Endothelial cell of umbilical vein (primary cell): Measurements from ENCODE around the gene FHIT. TPM values are rescaled to one million over a fixed set of nuclear protein-coding genes. Genes with fewer than 3 reads are reported as not detected.

Experiments used
- BruUV-seq: library from RNA; stranded (reverse); fragments of 400-500 nt; replicated peaks from 2 replicates; lab custom pipeline; 2021; lab: Mats Ljungman, UMichigan
- CTCF ChIA-PET: fragments of 300-600, 350-600 bp; sonication (Branson Sonifier 250); formaldehyde crosslinking; loops from one replicate; lab custom pipeline; 2021; ENCODE audit warnings: antibody characterized with exemption, inconsistent platforms; lab: Charles Lee
- POLR2A ChIA-PET: fragments of 300-600, 350-600 bp; sonication (Branson Sonifier 250); formaldehyde crosslinking; loops from one replicate; lab custom pipeline; 2021; ENCODE audit warnings: antibody characterized with exemption, inconsistent platforms; lab: Charles Lee
- DNase-seq: peaks from one replicate; pipeline ENCODE4 v3.0.0-alpha.2; 2011; ENCODE audit warnings: low read depth, low spot score
- FAIRE-seq: peaks from 2 replicates; lab custom pipeline; 2011; peaks lifted over from hg19 to GRCh38; lab: Jason Lieb, UNC
- H2AFZ ChIP-seq: 2 replicates; pipeline ENCODE4 v1.6.0; 2012; ENCODE audit warnings: low read depth, low read length, control low read depth, inconsistent platforms
- H3K27ac ChIP-seq: 2 replicates; pipeline ENCODE4 v1.5.1; 2011; ENCODE audit warnings: low read depth, mild to moderate bottlenecking, control low read depth, low read length, moderate library complexity; ENCODE audit not compliant: insufficient read depth
- H3K27me3 ChIP-seq, 2 experiments: 2 replicates each; pipeline versions ENCODE4 v1.6.0 to v1.6.1; 2011; ENCODE audit warnings: low read length in 2 of 2, mixed read lengths in 1 of 2; ENCODE audit not compliant: control insufficient read depth in 2 of 2, insufficient read depth in 2 of 2
- H3K36me3 ChIP-seq, 2 experiments: 2 replicates in 1 of 2; 3 replicates in 1 of 2; pipeline ENCODE4 v1.5.1; 2011; ENCODE audit warnings: low read length in 2 of 2, mild to moderate bottlenecking in 1 of 2, moderate library complexity in 1 of 2; ENCODE audit not compliant: control insufficient read depth in 2 of 2, insufficient read depth in 2 of 2; ENCODE audit errors: extremely low read depth in 1 of 2
- H3K4me1 ChIP-seq: 3 replicates; pipeline ENCODE4 v1.5.1; 2011; ENCODE audit warnings: mild to moderate bottlenecking, low read length; ENCODE audit not compliant: control insufficient read depth, insufficient read depth; ENCODE audit errors: extremely low read depth
- H3K4me2 ChIP-seq: 2 replicates; pipeline ENCODE4 v1.6.1; 2011; ENCODE audit warnings: low read length, control low read depth, mixed read lengths; ENCODE audit not compliant: insufficient read depth
- H3K4me3 ChIP-seq, 3 experiments: fragments of 200-600 bp in 1 of 3; sonication (generic), shearing (Covaris generic) in 1 of 3; replicated peaks in 1 of 3; 2 replicates each; pipeline ENCODE4 v1.5.1; 2011 to 2016; ENCODE audit warnings: control low read depth in 3 of 3, low read length in 3 of 3, mild to moderate bottlenecking in 2 of 3, inconsistent platforms in 1 of 3, low read depth in 1 of 3, moderate library complexity in 1 of 3; ENCODE audit not compliant: insufficient read depth in 1 of 3
- H3K79me2 ChIP-seq: 2 replicates; pipeline ENCODE4 v1.6.0; 2012; ENCODE audit warnings: low read length, inconsistent platforms; ENCODE audit not compliant: control insufficient read depth, insufficient read depth
- H3K9ac ChIP-seq: replicated peaks from 2 replicates; pipeline ENCODE3; 2011; ENCODE audit warnings: low read length, control low read depth; ENCODE audit not compliant: insufficient read depth; ENCODE audit errors: extremely low read depth
- H3K9me1 ChIP-seq: replicated peaks from 3 replicates; pipeline ENCODE4 v1.6.0; 2011; ENCODE audit warnings: mild to moderate bottlenecking, low read length; ENCODE audit not compliant: control insufficient read depth, insufficient read depth; ENCODE audit errors: extremely low read depth
- H3K9me3 ChIP-seq: replicated peaks from 2 replicates; pipeline ENCODE4 v1.5.1; 2012; ENCODE audit warnings: low read length, inconsistent platforms; ENCODE audit not compliant: control insufficient read depth, insufficient read depth
- H4K20me1 ChIP-seq: replicated peaks from 2 replicates; pipeline ENCODE3; 2011; ENCODE audit warnings: mild to moderate bottlenecking, low read length; ENCODE audit not compliant: control insufficient read depth, insufficient read depth; ENCODE audit errors: extremely low read depth
- EZH2 ChIP-seq: IDR thresholded peaks from 2 replicates; pipeline ENCODE4 v1.6.1; 2012; ENCODE audit warnings: borderline replicate concordance, low read depth, mild to moderate bottlenecking, moderate library complexity, low read length, inconsistent platforms; ENCODE audit not compliant: severe bottlenecking
- FOS ChIP-seq: IDR thresholded peaks from 2 replicates; pipeline ENCODE4 v1.6.1; 2011; ENCODE audit warnings: mild to moderate bottlenecking, low read length, moderate library complexity, borderline replicate concordance; ENCODE audit not compliant: insufficient read depth
- GATA2 ChIP-seq: IDR thresholded peaks from 2 replicates; pipeline ENCODE4 v1.7.0; 2011; ENCODE audit warnings: low read depth, mild to moderate bottlenecking, moderate library complexity, mixed read lengths, low read length; ENCODE audit not compliant: insufficient read length, insufficient read depth
- JUN ChIP-seq: IDR thresholded peaks from 2 replicates; pipeline ENCODE4 v1.6.1; 2011; ENCODE audit warnings: borderline replicate concordance, low read depth; ENCODE audit not compliant: insufficient read length, insufficient read depth
- MYC ChIP-seq: IDR thresholded peaks from one replicate; pipeline ENCODE4 v1.6.1; 2011; ENCODE audit warnings: mild to moderate bottlenecking, low read depth, low read length
- POLR2A ChIP-seq: IDR thresholded peaks from 2 replicates; pipeline ENCODE4 v1.6.1; 2012; ENCODE audit warnings: low read depth, mild to moderate bottlenecking, control low read depth, low read length
- POLR2AphosphoS5 ChIP-seq: IDR thresholded peaks from 2 replicates; pipeline ENCODE4 v1.6.1; 2012; ENCODE audit warnings: low read depth, mild to moderate bottlenecking, control low read depth, low read length, moderate library complexity; ENCODE audit not compliant: insufficient read depth
- dilution Hi-C: fragments of 300-500 bp; cut with MboI; formaldehyde crosslinking; loops from one replicate; pipeline ENCODE4 v1.15.0; 2019; ENCODE audit warnings: low sequenced_read_pairs; ENCODE audit not compliant: extremely low pct_ligation_motif_present
- intact Hi-C: fragments of 100-400 bp; cut with micrococcal nuclease; formaldehyde crosslinking; loops from one replicate; pipeline ENCODE4 v1.10.0; 2022
- polyA plus RNA-seq, 4 experiments: library from polyadenylated mRNA; depleted of rRNA in 3 of 4; stranded (reverse) in 3 of 4; unstranded in 1 of 4; fragments of >200 nt; gene quantifications; 2 replicates each; pipeline versions ENCODE4 v1.2.1 to v1.2.3, GENCODE V29; 2011 to 2012; ENCODE audit warnings: missing spikeins in 1 of 4
- total RNA-seq: library from RNA; stranded (reverse); gene quantifications from 2 replicates; pipeline ENCODE4 v1.2.3, GENCODE V29; 2021
- TF ChIP-seq, protein P1 (sequence below), 2 donors: IDR thresholded peaks; 1 replicate in 1 of 2; 2 replicates in 1 of 2; pipeline ENCODE4 v1.5.1; 2011; ENCODE audit warnings: low read length in 2 of 2, mild to moderate bottlenecking in 2 of 2, moderate library complexity in 2 of 2, control low read depth in 1 of 2, inconsistent platforms in 1 of 2, low read depth in 1 of 2; ENCODE audit not compliant: insufficient read depth in 1 of 2; ENCODE audit errors: extremely low read depth in 1 of 2
- TF ChIP-seq, protein P2 (sequence below): IDR thresholded peaks from 2 replicates; pipeline ENCODE4 v1.6.1; 2011; ENCODE audit not compliant: insufficient read depth, insufficient read length

Gene FHIT
- total and polyA plus RNA-seq, 2 donors (not counting 3 experiments of a cell fraction or from before 2014, with no cell fraction given): 0.47 to 2.2 TPM

DNA sequence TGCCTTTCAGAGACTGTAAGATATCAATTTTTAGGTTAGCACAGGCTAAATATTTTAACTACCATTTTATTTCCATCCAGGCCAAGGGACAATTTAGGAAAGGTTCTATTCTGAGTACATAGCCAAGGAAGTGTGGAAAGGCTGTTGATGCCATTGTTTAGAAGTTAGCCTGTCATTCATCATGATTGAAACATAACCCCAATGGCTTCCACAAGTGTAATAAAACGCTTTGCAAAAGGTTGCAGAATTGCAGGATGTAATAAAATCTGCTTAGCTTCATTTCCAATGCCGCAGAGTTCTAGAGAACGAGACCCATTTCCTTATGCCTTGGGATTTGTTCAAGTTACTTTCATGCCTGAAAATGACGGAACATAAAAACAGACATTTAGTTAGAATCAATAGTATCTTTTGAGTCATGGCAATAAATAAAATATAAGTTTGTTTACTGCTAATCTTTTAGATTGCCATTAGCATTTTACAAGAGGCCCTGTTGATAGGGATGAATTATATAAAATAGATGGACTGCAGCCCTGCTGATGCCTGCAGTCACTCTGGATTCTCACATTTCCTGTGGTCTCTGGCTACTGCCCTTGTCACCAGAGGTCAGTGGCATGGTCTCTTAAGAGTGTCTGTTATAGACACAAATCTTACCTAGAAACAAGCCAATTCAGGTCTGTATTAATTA is 1523.2 kb downstream of the FHIT start:
- Histone ChIP-seq H2AFZ (no peak overlapping the region), H3K79me2 (no peaks in the 10 kb centered on the region), H4K20me1 (no peaks in the 10 kb centered on the region), H3K27ac (no peak overlapping the region), H3K4me2 (no peak overlapping the region), H3K9ac (no peak overlapping the region), H3K9me1 (no peaks in the 10 kb centered on the region), H3K9me3 (no peaks in the 10 kb centered on the region), H3K27me3 (no peaks in the 10 kb centered on the region), H3K4me3 (no peak overlapping the region), H3K36me3 (no peaks in the 10 kb centered on the region), H3K4me1 (no peaks in the 10 kb centered on the region)
- FAIRE-seq (no peak), DNase-seq (no peak)
- intact Hi-C loops: no loop called here
- CTCF ChIA-PET: no interaction called here
- POLR2A ChIA-PET: no interaction called here
- TF ChIP-seq POLR2AphosphoS5 (no peak), EZH2 (no peak)
- dilution Hi-C loops: no loop called here
- no TSS peak for BruUV-seq

DNA sequence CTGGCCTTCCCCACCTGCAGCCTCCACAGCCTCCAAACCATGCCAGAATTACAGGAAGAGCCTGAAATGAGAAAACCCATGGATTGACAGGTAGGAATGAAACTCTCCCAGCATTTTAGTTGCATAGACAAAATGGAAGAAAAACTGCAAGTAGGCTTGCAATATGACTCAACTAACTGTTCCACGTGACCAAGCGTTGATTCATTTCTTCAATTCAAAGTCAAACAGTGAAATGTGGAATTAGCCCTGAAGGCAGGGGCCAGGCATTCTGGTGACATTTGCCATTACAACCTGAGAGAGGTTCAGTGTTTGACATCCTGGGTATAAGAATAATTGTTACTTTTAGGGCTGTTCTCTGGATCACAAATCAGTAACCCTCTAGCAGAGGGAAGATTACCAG is 1525.0 kb downstream of the FHIT start:
- H3K27ac ChIP-seq: no peak overlapping the region
- DNase-seq: no peak
- H3K9me1 ChIP-seq: no peaks in the 10 kb centered on the region
- no peak overlapping the region for H3K4me2 ChIP-seq
- TF ChIP-seq MYC (no peak), POLR2AphosphoS5 (no peak), GATA2 (no peak), EZH2 (no peak), POLR2A (no peak), FOS (no peak), JUN (no peak)
- TF ChIP-seq, protein P1, sequence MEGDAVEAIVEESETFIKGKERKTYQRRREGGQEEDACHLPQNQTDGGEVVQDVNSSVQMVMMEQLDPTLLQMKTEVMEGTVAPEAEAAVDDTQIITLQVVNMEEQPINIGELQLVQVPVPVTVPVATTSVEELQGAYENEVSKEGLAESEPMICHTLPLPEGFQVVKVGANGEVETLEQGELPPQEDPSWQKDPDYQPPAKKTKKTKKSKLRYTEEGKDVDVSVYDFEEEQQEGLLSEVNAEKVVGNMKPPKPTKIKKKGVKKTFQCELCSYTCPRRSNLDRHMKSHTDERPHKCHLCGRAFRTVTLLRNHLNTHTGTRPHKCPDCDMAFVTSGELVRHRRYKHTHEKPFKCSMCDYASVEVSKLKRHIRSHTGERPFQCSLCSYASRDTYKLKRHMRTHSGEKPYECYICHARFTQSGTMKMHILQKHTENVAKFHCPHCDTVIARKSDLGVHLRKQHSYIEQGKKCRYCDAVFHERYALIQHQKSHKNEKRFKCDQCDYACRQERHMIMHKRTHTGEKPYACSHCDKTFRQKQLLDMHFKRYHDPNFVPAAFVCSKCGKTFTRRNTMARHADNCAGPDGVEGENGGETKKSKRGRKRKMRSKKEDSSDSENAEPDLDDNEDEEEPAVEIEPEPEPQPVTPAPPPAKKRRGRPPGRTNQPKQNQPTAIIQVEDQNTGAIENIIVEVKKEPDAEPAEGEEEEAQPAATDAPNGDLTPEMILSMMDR (IDR thresholded peaks at IDR 0.05; ENCODE audit: extremely low read depth in 1 of 2, insufficient read depth in 1 of 2, low read depth in 1 of 2, low read length in 2 of 2): no peak
- TF ChIP-seq, protein P2, sequence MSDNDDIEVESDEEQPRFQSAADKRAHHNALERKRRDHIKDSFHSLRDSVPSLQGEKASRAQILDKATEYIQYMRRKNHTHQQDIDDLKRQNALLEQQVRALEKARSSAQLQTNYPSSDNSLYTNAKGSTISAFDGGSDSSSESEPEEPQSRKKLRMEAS: no peak
- H3K9me3 ChIP-seq: no peaks in the 10 kb centered on the region
- H3K9ac ChIP-seq: no peak overlapping the region
- no TSS peak for BruUV-seq
- intact Hi-C loops (no loop called here), dilution Hi-C loops (no loop called here)
- H3K27me3 ChIP-seq: no peaks in the 10 kb centered on the region
- no peak overlapping the region for H3K4me3 ChIP-seq
- H2AFZ ChIP-seq: no peak overlapping the region
- ChIA-PET CTCF (no interaction called here), POLR2A (no interaction called here)
- no peaks in the 10 kb centered on the region for H3K4me1 ChIP-seq
- H3K79me2 ChIP-seq: no peaks in the 10 kb centered on the region
- H3K36me3 ChIP-seq: no peaks in the 10 kb centered on the region
- H4K20me1 ChIP-seq: no peaks in the 10 kb centered on the region
- FAIRE-seq: no peak
